MG63 (cell line): ENCODE results near the gene PRSS1. TPM values are rescaled to one million over a fixed set of nuclear protein-coding genes. Genes with fewer than 3 reads are reported as not detected.
"Not testable (repeated sequence)": the region's sequence is repeated elsewhere in the genome, so short reads cannot be mapped to it uniquely, and the experiment has no call there.

Experiments
- DNase-seq: peaks from one replicate; pipeline ENCODE4 v3.0.0-alpha.2; 2020
- H3K27me3 ChIP-seq: fragments of 250-450 bp; sonication (Bioruptor Pico); 2 replicates; pipeline ENCODE4 v1.5.1; 2020; ENCODE audit warnings: mild to moderate bottlenecking, moderate library complexity
- H3K36me3 ChIP-seq: fragments of 250-450 bp; sonication (Bioruptor Pico); 2 replicates; pipeline ENCODE4 v1.5.1; 2020; ENCODE audit warnings: mild to moderate bottlenecking, moderate library complexity
- H3K4me3 ChIP-seq: fragments of 250-450 bp; sonication (Bioruptor Pico); 2 replicates; pipeline ENCODE4 v1.5.1; 2020; ENCODE audit warnings: mild to moderate bottlenecking, moderate library complexity
- H3K9me3 ChIP-seq: fragments of 250-450 bp; sonication (Bioruptor Pico); 2 replicates; pipeline ENCODE4 v1.5.1; 2020; ENCODE audit warnings: mild to moderate bottlenecking, moderate library complexity
- total RNA-seq: library from RNA; depleted of rRNA; stranded (reverse); fragments of >200 nt; shearing (Covaris generic); gene quantifications from 2 replicates; pipeline ENCODE4 v1.2.3, GENCODE V29; 2014; ENCODE audit warnings: low replicate concordance

PRSS1 gene
- total RNA-seq, 1 experiment from 2014 or later = not detected

GRCh38 chr7:142739923-142740492 lies 9.3 kb upstream of the PRSS1 start:
- Histone ChIP-seq H3K27me3 (no peaks in the 10 kb centered on the region), H3K9me3 (no peaks in the 10 kb centered on the region), H3K4me3 (no peak overlapping the region), H3K36me3 (no peaks in the 10 kb centered on the region)
- no peak for DNase-seq

- no peak for DNase-seq
- no peaks in the 10 kb centered on the region for H3K27me3 ChIP-seq
- no peaks in the 10 kb centered on the region for H3K36me3 ChIP-seq
- no peak overlapping the region for H3K4me3 ChIP-seq
- no peaks in the 10 kb centered on the region for H3K9me3 ChIP-seq
These were observed 8.5 kb upstream of the PRSS1 start for GRCh38 chr7:142740786-142741185.

DNA sequence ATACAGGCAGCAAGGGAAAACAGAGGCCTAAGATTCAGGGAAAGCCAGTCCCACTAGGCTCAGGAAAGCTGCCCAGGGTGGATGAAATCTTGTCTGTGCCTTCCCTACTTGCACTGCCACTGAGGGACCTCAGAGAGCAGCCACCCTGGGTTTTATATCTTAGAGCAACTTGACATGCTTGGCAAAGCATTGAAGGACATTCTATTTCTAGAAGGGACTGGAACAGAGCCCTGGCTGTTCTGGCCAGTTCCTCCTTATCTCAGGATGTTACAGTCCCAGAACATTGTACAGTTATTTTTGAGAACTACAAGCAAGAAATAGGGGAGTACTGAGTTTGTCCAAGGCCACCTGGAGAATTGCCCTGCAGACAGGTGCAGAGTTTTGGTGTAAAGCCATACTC lies 7.3 kb upstream of the PRSS1 start:
- H3K9me3 ChIP-seq, H3K27me3 ChIP-seq, H3K36me3 ChIP-seq, DNase-seq, H3K4me3 ChIP-seq: not testable (repeated sequence)

DNA sequence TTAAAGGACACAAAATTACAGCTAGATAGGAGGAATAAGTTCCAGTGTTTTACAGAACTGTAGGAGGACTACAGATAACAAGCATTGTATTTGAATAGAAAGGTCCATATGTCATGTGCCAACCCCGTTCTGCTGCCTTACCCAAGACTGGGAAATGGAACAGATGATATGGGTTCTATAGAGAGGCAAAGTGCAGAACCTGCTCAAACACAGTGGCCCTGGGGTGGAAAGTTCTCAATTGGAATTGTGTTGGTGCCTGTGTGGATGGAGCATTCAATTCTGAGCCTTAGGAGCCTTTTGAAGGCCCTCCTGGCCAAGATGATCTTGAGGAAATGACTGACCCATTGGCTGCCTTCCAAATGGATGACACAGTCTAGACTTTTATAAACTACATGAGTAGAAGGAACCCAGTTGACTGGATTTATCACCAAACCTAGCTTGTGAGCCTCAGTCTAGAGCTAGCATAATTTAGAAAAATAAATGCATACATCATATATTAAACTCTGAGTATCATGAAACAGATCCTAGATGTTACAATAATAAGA lies 4.1 kb upstream of the PRSS1 start:
- H3K4me3 ChIP-seq = no peak overlapping the region
- peak; percentile 31 for DNase-seq
- H3K9me3 ChIP-seq = no peaks in the 10 kb centered on the region
- no peaks in the 10 kb centered on the region for H3K36me3 ChIP-seq
- no peaks in the 10 kb centered on the region for H3K27me3 ChIP-seq

DNA sequence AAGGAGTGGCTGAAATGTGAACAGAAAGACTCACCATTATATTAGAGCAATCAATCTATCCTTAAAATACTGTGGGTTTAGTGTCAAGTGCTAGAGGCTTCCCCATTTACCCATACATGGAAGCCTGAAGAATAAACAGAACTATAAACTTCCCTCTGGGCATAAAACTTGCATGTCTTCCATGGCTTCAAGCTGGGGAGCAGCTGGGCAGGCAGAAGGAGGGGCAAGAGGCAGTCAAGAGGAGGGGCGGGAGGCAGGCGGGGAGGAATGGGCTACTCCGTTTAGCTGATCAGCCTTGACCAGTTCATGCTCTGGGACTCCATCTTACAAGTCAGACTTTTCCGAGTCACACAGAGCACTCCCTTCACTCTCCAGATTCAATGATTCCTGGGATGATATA lies 3.5 kb upstream of the PRSS1 start:
- no peak for DNase-seq
- no peaks in the 10 kb centered on the region for H3K9me3 ChIP-seq
- H3K36me3 ChIP-seq = no peaks in the 10 kb centered on the region
- H3K27me3 ChIP-seq = no peaks in the 10 kb centered on the region
- no peak overlapping the region for H3K4me3 ChIP-seq

GRCh38 chr7:142746264-142746663 lies 3.0 kb upstream of the PRSS1 start:
- no peaks in the 10 kb centered on the region for H3K36me3 ChIP-seq

GRCh38 chr7:142748410-142748809 lies 862 bp upstream of the PRSS1 start:
- not testable (repeated sequence) for DNase-seq, H3K9me3 ChIP-seq, H3K36me3 ChIP-seq, H3K4me3 ChIP-seq, H3K27me3 ChIP-seq

More at GRCh38 chr7:142746264-142746663, 3.0 kb upstream of the PRSS1 start:
- H3K4me3 ChIP-seq = no peak overlapping the region
- no peak for DNase-seq
- H3K9me3 ChIP-seq = no peaks in the 10 kb centered on the region
- no peaks in the 10 kb centered on the region for H3K27me3 ChIP-seq

- no peak for DNase-seq
- no peaks in the 10 kb centered on the region for H3K36me3 ChIP-seq
- no peaks in the 10 kb centered on the region for H3K27me3 ChIP-seq
- H3K9me3 ChIP-seq = no peaks in the 10 kb centered on the region
- no peak overlapping the region for H3K4me3 ChIP-seq
These were observed 1.2 kb downstream of the PRSS1 start for GRCh38 chr7:142750321-142750938.

- DNase-seq, H3K4me3 ChIP-seq, H3K27me3 ChIP-seq, H3K36me3 ChIP-seq, H3K9me3 ChIP-seq: not testable (repeated sequence)
These were observed 2.4 kb downstream of the PRSS1 start for GRCh38 chr7:142751526-142752175.

- Histone ChIP-seq H3K27me3 (no peaks in the 10 kb centered on the region), H3K4me3 (no peak overlapping the region), H3K9me3 (no peaks in the 10 kb centered on the region), H3K36me3 (no peaks in the 10 kb centered on the region)
- no peak for DNase-seq
These were observed 3.3 kb downstream of the PRSS1 start for GRCh38 chr7:142752376-142753225.

GRCh38 chr7:142753366-142753765 lies 4.1 kb downstream of the PRSS1 start:
- Histone ChIP-seq H3K9me3 (no peaks in the 10 kb centered on the region), H3K4me3 (no peak overlapping the region), H3K36me3 (no peaks in the 10 kb centered on the region), H3K27me3 (no peaks in the 10 kb centered on the region)
- DNase-seq = no peak

GRCh38 chr7:142753925-142754491 lies 4.7 kb downstream of the PRSS1 start:
- not testable (repeated sequence) for H3K27me3 ChIP-seq, H3K9me3 ChIP-seq, H3K36me3 ChIP-seq, H3K4me3 ChIP-seq, DNase-seq

- DNase-seq = no peak
- H3K36me3 ChIP-seq = no peaks in the 10 kb centered on the region
- no peaks in the 10 kb centered on the region for H3K27me3 ChIP-seq
- no peak overlapping the region for H3K4me3 ChIP-seq
- no peaks in the 10 kb centered on the region for H3K9me3 ChIP-seq
These were observed 5.7 kb downstream of the PRSS1 start for GRCh38 chr7:142754681-142755575.

DNA sequence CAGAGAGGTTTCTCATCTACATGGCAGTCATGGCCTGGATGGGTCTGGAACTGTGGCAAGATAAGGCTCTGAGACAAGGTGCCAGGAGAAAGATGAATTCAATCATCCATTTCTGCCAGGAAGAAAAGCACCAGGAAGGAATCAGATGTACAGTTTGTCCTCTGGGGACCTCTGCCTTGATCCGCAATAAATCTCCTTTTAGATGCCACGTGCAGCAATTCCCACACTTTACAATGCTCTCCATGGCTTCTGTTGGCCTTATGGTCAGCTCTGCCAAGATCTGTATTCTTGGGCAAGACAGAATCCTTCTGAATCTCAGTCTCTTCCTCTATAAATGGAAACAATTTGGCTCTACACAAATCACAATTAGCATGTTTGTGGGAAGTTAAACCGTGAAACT lies 9.0 kb downstream of the PRSS1 start:
- not testable (repeated sequence) for H3K4me3 ChIP-seq, H3K27me3 ChIP-seq, H3K9me3 ChIP-seq, DNase-seq, H3K36me3 ChIP-seq

DNA sequence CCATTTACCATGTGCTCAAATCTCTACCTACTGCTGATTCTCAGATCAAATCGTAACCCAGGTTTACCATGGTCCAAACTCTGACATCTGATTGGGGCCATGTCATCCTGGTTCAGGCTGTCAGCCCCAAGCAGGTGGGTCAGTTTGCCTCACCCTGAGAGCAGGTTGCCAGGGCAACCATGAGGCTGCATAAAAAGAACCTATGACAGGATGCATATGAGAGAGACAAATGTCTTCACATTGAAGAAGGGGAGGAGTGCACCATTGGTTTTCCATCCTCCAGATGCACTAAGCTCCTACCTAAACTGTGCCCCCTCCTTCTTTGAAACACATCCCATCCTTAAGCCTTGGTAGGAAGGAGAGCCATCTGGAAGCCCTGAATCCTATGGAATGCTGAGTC lies 10.2 kb downstream of the PRSS1 start:
- Histone ChIP-seq H3K4me3 (no peak overlapping the region), H3K36me3 (no peaks in the 10 kb centered on the region), H3K9me3 (no peaks in the 10 kb centered on the region), H3K27me3 (no peaks in the 10 kb centered on the region)
- no peak for DNase-seq

GRCh38 chr7:142760071-142760642 lies 10.9 kb downstream of the PRSS1 start:
- DNase-seq = no peak
- no peaks in the 10 kb centered on the region for H3K27me3 ChIP-seq
- no peak overlapping the region for H3K4me3 ChIP-seq
- no peaks in the 10 kb centered on the region for H3K9me3 ChIP-seq
- H3K36me3 ChIP-seq = no peaks in the 10 kb centered on the region
